Endodermal cell (in vitro differentiated cells): Measurements from ENCODE around the gene MINAR1. TPM values are rescaled to one million over a fixed set of nuclear protein-coding genes. Genes with fewer than 3 reads are reported as not detected.
"Not testable (repeated sequence)": the region's sequence is repeated elsewhere in the genome, so short reads cannot be mapped to it uniquely, and the experiment has no call there.

Experiments
- DNase-seq: peaks from one replicate; pipeline ENCODE4 v3.0.0-alpha.2; 2017
- H3K27ac ChIP-seq: 2 replicates; pipeline ENCODE4 v1.5.1; 2013; ENCODE audit warnings: mild to moderate bottlenecking, low read depth, low read length, moderate library complexity
- H3K27me3 ChIP-seq: 2 replicates; pipeline ENCODE4 v1.6.1; 2013; ENCODE audit warnings: mild to moderate bottlenecking, low read length, moderate library complexity; ENCODE audit not compliant: insufficient read depth, control insufficient read depth, poor library complexity, severe bottlenecking
- H3K36me3 ChIP-seq: 2 replicates; pipeline ENCODE4 v1.7.0; 2013; ENCODE audit warnings: mild to moderate bottlenecking, low read length, moderate library complexity; ENCODE audit not compliant: control insufficient read depth, insufficient read depth
- H3K4me1 ChIP-seq: one replicate; pipeline ENCODE4 v1.7.0; 2013; ENCODE audit warnings: low read length; ENCODE audit not compliant: control insufficient read depth, insufficient read depth
- H3K4me3 ChIP-seq: 2 replicates; pipeline ENCODE4 v1.5.1; 2013; ENCODE audit warnings: mild to moderate bottlenecking, low read length, moderate library complexity
- H3K9ac ChIP-seq: 2 replicates; pipeline ENCODE4 v1.6.1; 2013; ENCODE audit warnings: mild to moderate bottlenecking, low read length, moderate library complexity; ENCODE audit not compliant: poor library complexity, severe bottlenecking; ENCODE audit errors: extremely low read depth
- H3K9me3 ChIP-seq: 2 replicates; pipeline ENCODE4 v1.6.1; 2013; ENCODE audit warnings: mild to moderate bottlenecking, low read length, moderate library complexity; ENCODE audit not compliant: control insufficient read depth
- H3K27ac Mint-ChIP-seq: 2 replicates; pipeline ENCODE4 v1.8.0; 2020; ENCODE audit warnings: mixed read lengths
- H3K27me3 Mint-ChIP-seq: 2 replicates; pipeline ENCODE4 v1.8.0; 2021; ENCODE audit warnings: mild to moderate bottlenecking, mixed read lengths; ENCODE audit not compliant: insufficient read depth
- H3K36me3 Mint-ChIP-seq: 2 replicates; pipeline ENCODE4 v1.8.0; 2020; ENCODE audit warnings: low read depth, mixed read lengths
- H3K4me1 Mint-ChIP-seq: 2 replicates; pipeline ENCODE4 v1.8.0; 2020; ENCODE audit warnings: mixed read lengths
- H3K4me3 Mint-ChIP-seq: 2 replicates; pipeline ENCODE4 v1.8.0; 2020; ENCODE audit warnings: mild to moderate bottlenecking, moderate library complexity, mixed read lengths
- H3K9me3 Mint-ChIP-seq: 2 replicates; pipeline ENCODE4 v1.8.0; 2020; ENCODE audit warnings: mild to moderate bottlenecking, mixed read lengths
- WGBS, 2 experiments: methylation state at CpG; one replicate each; pipeline versions ENCODE4 v1.1.5 to v1.1.7; 2013; ENCODE audit warnings: missing lambda C conversion rate in 2 of 2, mixed read lengths in 1 of 2; ENCODE audit not compliant: insufficient coverage in 1 of 2, insufficient read length in 1 of 2; 5-methylcytosine and 5-hydroxymethylcytosine counted together
- total RNA-seq, 2 donors: library from RNA; stranded (reverse); fragmentation: NEBNext Ultra II Directional in 1 of 2; extraction: Animal tissue kit (Norgen Biotek cat#: 25700) in 1 of 2; gene quantifications; 2 replicates in 1 of 2; 3 replicates in 1 of 2; pipeline ENCODE4 v1.2.1, GENCODE V29; 2021
- TF ChIP-seq, protein P1 (sequence below): fragments of 200-600 bp; sonication (generic); conservative IDR thresholded peaks from 2 replicates; pipeline ENCODE4 v1.5.0; 2021; ENCODE audit warnings: antibody characterized with exemption, mild to moderate bottlenecking

The MINAR1 gene
- total RNA-seq, 2 donors from 2014 or later = 1.1 to 1.2 TPM

- DNase-seq = no peak
- WGBS, 2 experiments = 48 to 65% methylated on average over 8 to 9 of the region's 9 CpGs
- Histone ChIP-seq H3K9me3 (no peaks in the 10 kb centered on the region), H3K4me3 (no peak overlapping the region), H3K9ac (no peak overlapping the region), H3K36me3 (no peaks in the 10 kb centered on the region), H3K4me1 (peaks cover 10% of the 10 kb centered on the region), H3K27ac (no peak overlapping the region), H3K27me3 (no peaks in the 10 kb centered on the region)
- Mint-ChIP-seq H3K4me3 (no peak overlapping the region), H3K27ac (no peak overlapping the region), H3K27me3 (peaks cover 2% of the 10 kb centered on the region), H3K36me3 (no peaks in the 10 kb centered on the region), H3K9me3 (no peaks in the 10 kb centered on the region), H3K4me1 (peaks cover 21% of the 10 kb centered on the region)
- TF ChIP-seq, protein P1, sequence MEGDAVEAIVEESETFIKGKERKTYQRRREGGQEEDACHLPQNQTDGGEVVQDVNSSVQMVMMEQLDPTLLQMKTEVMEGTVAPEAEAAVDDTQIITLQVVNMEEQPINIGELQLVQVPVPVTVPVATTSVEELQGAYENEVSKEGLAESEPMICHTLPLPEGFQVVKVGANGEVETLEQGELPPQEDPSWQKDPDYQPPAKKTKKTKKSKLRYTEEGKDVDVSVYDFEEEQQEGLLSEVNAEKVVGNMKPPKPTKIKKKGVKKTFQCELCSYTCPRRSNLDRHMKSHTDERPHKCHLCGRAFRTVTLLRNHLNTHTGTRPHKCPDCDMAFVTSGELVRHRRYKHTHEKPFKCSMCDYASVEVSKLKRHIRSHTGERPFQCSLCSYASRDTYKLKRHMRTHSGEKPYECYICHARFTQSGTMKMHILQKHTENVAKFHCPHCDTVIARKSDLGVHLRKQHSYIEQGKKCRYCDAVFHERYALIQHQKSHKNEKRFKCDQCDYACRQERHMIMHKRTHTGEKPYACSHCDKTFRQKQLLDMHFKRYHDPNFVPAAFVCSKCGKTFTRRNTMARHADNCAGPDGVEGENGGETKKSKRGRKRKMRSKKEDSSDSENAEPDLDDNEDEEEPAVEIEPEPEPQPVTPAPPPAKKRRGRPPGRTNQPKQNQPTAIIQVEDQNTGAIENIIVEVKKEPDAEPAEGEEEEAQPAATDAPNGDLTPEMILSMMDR = no peak
These were observed 13.3 kb upstream of the MINAR1 start for GRCh38 chr15:79418693-79419279.

DNA sequence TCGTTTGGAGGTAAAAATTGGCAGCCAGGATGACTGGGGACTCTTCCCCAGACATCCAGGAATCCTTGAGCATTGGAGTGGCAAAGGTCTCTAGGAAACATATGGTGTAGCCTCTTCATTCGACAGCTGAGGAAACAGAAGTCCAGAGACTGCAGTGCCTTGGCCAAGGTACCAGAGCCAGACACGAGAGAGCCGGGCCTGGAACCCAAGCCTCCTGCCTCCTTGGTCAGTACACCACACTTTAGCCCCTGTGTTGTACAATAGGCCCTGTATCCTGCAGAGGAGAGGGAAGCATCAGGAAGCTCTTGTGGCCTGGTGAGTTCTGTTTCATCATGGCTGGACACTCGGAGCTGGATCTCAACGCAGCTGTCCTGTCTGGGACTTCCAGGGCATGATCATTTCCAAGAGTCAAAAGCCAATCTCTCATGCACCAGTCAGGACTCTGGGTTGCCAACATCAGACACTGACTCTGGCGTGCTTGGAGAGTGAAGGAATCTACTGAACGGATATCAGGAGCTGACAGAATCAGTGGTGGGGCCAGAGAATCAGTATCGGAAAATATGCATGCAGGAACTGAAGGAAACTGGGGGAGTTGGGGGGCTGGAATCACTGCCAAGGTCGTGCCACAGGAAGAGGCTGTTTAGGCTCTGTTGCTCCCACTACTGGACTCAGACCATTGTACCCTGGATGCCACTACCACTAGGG is 6.4 kb upstream of the MINAR1 start:
- Mint-ChIP-seq H3K9me3 (no peaks in the 10 kb centered on the region), H3K27me3 (peaks cover 40% of the 10 kb centered on the region), H3K4me1 (peaks cover 2% of the 10 kb centered on the region), H3K27ac (no peak overlapping the region), H3K4me3 (no peak overlapping the region), H3K36me3 (no peaks in the 10 kb centered on the region)
- DNase-seq = no peak
- Histone ChIP-seq H3K4me3 (no peak overlapping the region), H3K27ac (no peak overlapping the region), H3K9ac (no peak overlapping the region), H3K4me1 (no peaks in the 10 kb centered on the region), H3K27me3 (peaks cover 37% of the 10 kb centered on the region), H3K9me3 (no peaks in the 10 kb centered on the region), H3K36me3 (no peaks in the 10 kb centered on the region)
- 86 to 92% methylated on average over 9 to 10 of the region's 10 CpGs for WGBS, 2 experiments
- TF ChIP-seq, protein P1 = no peak

DNA sequence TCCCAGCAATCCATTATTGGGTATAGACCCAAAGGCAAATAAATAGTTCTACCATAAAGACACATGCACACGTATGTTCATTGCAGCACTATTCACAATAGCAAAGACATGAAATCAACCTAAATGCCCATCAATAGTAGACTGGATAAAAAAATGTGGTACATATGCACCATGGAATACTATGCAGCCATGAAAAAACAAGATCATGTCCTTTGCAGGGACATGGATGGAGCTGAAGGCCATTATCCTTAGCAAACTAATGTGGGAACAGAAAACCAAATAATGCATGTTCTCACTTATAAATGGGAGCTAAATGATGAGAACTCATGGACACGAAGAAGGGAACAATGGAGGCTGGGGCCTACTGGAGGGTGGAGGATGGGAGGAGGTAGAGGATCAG is 5.2 kb upstream of the MINAR1 start:
- H3K9ac ChIP-seq, H3K9me3 ChIP-seq, H3K27ac Mint-ChIP-seq, H3K4me3 ChIP-seq, DNase-seq, H3K4me3 Mint-ChIP-seq, H3K9me3 Mint-ChIP-seq, H3K36me3 Mint-ChIP-seq, H3K4me1 ChIP-seq, H3K27ac ChIP-seq, H3K4me1 Mint-ChIP-seq, H3K36me3 ChIP-seq: not testable (repeated sequence)
- WGBS, 2 experiments = 94 to 100% methylated on average over 1 to 2 of the region's 2 CpGs
- H3K27me3 Mint-ChIP-seq = peaks cover 47% of the 10 kb centered on the region
- peaks cover 49% of the 10 kb centered on the region for H3K27me3 ChIP-seq
